GDM1 (cell line): ENCODE results near the gene NRXN3.

Experiments
- DNase-seq: peaks from one replicate; lab custom pipeline; 2025; lab: John Stamatoyannopoulos, UW

Gene NRXN3

DNA sequence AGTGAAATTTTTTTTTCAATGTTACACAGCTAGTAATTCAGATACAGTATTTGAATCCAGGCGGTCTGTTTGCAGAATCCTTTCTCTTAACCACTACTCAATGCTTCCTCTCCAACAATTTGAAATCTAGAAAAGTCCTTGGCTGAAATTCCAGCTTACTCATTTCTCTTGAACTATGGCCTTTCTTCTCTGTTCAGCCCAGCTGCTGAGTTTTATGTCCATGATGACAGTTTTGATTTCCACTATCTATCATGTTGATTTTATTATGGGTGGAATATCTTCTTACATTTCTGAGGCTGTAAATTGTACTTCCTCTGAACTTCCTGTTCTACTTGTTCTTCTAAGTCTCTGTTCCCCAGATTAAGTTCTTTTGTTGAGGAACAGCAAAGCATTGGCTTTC lies 1725.8 kb downstream of the NRXN3 start:
- DNase-seq, result no peak

DNA sequence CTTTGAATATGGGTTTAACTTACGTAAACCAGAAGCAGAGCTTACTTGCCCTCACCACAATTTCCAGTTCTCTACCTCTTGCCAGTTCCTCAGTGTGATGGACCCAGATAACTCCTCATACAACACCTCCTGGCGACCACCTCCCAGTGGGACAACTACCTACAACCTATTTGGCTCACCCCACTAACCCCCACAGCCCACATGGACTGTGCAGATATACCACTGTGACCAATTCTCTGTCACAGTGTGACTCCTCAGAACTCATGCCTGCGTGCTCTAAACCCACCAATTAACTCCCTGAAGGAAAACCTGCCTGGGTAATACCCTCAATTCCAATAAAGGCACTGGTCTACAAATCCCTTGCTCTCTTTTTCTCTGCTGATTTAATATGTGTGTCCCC lies 1729.4 kb downstream of the NRXN3 start:
- no peak for DNase-seq

DNA sequence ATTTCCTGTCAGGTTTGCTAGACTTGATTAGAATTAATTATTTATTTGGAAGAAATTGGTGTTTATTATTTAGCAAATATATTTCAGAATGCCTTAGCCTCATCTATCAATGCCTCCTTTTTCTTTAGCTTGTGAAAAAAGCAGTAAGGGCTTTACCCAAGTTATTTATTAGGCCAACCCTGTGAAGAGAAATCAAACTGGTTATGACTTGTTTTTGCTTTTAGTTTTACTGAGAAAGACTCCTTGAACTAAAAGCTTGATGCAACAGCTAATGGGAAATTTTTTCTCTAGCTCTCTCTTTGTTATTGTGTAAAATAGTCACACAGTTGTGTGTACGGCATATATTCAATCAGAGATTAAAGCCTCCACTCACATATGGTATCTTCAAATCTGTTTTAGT lies 1734.3 kb downstream of the NRXN3 start:
- no peak for DNase-seq

DNA sequence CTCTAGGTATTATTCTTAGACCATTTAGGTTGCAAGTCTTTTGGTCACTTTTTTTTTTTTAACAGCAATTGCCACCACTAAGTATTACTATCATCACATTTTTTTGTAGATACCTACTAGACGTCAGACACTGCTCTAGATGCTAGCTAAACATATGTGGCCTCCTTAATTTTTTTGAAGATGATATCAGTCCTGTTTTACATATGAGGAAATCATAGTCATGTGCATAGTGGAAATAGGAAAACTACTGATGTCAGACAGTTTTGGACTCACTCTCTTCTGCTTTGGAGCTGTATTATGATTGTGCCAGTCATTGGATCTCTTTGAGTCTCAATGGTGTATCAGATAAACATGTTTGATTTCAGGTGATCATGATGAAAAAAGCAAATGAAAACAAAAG lies 1736.8 kb downstream of the NRXN3 start:
- DNase-seq, result no peak

DNA sequence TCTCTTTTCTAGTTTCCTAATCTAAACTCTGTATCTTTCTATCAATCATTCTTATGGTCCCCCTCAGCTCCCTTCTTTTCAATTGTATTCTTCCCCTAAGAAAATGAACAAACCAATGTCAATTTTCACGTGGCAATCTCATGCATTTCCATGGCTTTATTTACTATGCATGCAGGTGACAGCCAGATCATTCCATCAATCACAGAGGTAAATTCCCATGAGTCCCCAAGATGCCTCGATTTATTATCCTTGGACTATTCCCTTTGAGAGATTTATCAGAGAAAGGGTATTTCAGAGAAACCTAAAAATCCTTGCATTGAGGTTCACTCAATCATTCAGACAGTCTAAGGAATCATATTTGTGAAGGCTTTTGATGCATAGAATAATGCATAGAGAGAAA lies 1739.9 kb downstream of the NRXN3 start:
- DNase-seq, result no peak

DNA sequence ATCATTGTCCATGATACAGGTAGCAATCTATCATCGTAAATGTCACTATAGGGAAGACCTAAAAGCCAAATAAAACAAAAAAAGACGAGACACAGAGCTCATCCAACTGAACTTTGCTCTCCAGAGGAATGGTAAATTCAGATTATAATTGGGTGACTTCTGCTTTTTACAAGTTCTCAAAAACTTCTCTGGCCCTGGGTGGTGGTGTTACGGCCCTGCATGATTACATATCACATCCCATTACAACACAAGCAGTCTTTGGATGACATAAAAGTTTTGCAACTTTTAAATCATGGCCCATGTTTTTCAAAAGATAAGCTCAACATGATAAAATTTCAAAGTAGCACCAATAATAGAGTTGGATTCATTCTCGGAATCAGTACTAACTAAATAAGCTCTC lies 1741.6 kb downstream of the NRXN3 start:
- DNase-seq, result no peak

DNA sequence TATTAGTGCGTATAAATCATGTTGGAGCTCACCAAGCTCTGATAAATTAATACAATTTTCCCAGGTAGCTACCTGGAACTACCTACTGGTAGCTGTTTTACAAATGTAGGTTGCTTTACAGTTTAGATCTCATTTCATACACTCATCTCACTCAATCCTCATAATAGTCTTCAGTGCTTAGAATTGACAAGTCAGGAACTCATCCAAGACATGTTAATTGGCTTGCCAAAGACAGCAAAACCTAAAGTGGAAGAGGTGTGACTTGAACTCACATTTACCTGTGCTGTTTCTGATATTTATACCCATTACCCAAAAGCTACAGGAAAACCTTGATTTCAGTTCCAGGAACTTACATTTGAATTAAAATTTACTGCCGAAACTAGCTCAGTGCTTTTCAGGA lies 1744.4 kb downstream of the NRXN3 start:
- DNase-seq, result no peak

DNA sequence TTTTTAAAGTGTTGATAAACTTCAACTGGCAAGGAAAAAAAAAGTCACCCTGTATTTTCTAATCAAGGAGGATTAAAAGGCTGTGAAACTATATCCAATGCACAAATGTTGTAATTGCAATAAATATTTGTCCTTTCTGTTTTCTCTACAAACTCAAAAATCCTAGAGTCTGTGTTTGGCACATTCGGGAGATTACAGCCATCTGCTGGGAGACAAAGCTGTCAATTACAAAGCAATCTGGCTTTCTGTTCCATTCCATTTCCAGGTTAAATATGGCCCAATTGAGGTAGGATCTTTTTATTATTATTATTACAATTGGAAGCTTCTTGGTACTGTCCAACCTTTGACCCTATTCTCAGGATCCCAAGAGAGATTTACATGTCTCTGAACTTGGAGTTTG lies 1745.2 kb downstream of the NRXN3 start:
- DNase-seq, result no peak

DNA sequence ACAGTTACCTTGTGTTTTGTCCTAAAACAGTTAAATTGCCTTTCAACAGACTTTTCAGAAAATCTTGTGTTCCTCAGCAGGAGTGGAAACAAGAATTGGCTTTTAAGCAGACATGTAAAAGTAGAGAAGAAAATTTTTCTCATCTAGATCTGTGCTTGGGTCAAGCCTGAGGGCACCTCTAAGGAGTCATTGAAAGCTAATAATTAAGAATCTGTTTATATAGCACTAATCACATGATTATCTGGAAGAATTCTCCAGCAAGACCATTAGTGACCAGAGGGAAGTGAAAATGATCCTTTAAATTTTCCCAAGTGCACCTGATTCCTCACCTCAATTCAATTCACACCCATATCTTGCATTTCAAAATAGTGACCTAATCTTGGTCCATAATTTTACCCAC lies 1746.1 kb downstream of the NRXN3 start:
- no peak for DNase-seq

DNA sequence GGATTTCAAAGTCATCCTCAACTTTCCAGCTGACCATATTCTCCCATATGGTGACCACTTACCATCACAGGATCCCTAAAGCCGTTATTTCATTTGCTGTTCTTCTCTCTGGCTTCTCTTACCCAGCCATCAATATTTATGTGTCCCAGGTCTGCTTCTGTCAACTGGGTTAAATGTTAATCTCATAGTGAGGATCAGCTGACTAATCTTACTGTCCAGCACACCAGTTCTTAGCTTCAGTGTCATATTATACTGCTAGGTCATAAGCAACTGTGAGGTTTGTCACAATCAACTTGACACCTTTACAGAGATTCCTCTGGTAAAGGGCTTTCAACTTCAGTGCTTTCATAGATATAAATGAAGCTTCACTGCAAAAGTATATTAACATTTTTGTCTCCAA lies 1746.7 kb downstream of the NRXN3 start:
- no peak for DNase-seq
